WI38 (cell line): ENCODE data around the gene PKP2.

Source experiments
- H3K4me3 ChIP-seq: 2 replicates; pipeline ENCODE4 v1.5.1; 2011; ENCODE audit warnings: low read depth, mild to moderate bottlenecking, control low read depth, low read length
- TF ChIP-seq, protein P1 (sequence below): IDR thresholded peaks from 2 replicates; pipeline ENCODE4 v1.5.1; 2012; ENCODE audit warnings: low read depth, mild to moderate bottlenecking, control low read depth, low read length

Gene PKP2

GRCh38 chr12:32777159-32777558, 119.4 kb downstream of the PKP2 start:
- no peak overlapping the region for H3K4me3 ChIP-seq

DNA sequence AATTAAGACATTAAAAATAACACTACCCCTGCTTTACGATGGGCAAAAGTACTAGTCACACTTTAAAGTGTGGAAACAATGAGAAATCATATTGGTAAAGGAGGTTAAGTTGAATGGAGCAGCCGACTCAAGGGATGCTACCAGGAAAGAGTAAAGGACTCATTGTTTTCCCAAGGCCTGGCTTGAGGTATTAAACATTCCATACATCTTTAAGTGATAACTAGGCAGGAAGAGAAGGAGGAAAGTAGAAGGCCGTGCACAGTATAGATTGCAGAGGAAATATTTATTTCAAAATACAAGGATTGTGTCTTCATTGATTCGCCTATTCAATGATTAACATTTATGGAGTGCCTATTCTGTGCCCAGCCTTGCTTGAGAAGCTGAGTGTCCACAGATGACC, 120.3 kb downstream of the PKP2 start:
- TF ChIP-seq, protein P1, sequence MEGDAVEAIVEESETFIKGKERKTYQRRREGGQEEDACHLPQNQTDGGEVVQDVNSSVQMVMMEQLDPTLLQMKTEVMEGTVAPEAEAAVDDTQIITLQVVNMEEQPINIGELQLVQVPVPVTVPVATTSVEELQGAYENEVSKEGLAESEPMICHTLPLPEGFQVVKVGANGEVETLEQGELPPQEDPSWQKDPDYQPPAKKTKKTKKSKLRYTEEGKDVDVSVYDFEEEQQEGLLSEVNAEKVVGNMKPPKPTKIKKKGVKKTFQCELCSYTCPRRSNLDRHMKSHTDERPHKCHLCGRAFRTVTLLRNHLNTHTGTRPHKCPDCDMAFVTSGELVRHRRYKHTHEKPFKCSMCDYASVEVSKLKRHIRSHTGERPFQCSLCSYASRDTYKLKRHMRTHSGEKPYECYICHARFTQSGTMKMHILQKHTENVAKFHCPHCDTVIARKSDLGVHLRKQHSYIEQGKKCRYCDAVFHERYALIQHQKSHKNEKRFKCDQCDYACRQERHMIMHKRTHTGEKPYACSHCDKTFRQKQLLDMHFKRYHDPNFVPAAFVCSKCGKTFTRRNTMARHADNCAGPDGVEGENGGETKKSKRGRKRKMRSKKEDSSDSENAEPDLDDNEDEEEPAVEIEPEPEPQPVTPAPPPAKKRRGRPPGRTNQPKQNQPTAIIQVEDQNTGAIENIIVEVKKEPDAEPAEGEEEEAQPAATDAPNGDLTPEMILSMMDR, result no peak
- H3K4me3 ChIP-seq, result no peak overlapping the region

More at GRCh38 chr12:32777159-32777558, 119.4 kb downstream of the PKP2 start:
- TF ChIP-seq, protein P1, result no peak

GRCh38 chr12:32773691-32774090, 122.9 kb downstream of the PKP2 start:
- TF ChIP-seq, protein P1, result no peak
- H3K4me3 ChIP-seq, result no peak overlapping the region

DNA sequence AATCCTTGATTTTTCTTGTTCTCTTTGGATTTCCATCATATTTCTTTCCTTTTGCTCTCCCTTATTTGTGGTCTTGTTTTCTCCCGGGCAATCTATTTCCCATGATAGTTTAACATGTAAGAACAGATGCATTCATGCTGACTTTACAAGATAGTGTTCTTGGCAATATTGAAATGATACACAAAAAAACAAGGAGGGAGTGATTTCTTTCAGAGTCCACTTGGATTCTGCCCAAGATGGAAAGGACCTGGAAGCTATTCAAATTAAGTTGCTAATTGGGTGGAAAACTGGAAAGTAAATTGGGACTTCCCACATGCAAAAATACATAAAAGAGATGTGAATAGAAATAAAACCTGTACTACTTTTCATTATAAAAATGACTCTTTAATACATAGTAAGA, 126.4 kb downstream of the PKP2 start:
- TF ChIP-seq, protein P1, result no peak
- no peak overlapping the region for H3K4me3 ChIP-seq

DNA sequence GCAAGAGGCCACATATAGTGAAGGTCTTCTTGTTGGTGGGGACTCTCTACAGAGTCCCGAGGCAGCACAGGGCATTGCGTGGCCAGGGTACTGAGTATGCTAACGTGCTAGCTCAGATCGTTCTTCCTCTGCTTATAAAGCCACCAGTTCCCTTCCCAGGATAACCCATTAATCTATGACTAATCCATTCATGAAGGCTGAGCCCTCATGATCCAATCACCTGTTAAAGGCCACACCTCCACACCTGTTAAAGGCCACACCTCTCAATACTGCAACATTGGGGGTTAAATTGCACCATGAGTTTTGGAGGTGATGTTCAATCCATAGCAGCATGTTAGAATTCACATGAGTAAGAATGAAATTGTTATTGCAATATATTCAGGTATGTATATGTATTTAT, 128.1 kb downstream of the PKP2 start:
- H3K4me3 ChIP-seq, result no peak overlapping the region
- TF ChIP-seq, protein P1, result no peak

DNA sequence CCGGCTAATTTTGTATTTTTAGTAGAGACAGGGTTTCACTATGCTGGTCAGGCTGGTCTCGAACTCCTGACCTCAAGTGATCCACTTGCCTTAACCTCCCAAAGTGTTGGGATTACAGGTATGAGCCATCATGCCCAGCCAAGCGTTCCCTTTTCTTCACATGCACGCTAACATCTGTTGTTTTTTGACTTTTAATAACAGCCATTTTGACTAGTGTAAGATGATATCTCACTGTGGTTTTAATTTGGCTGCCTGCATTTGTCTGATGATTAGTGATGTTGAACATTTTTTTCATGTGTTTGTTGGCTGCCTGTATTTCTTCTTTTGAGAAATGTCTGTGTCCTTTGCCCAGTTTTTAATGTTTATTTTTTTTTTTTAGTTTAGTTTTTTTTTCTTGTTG, 130.7 kb downstream of the PKP2 start:
- H3K4me3 ChIP-seq, result no peak overlapping the region
- TF ChIP-seq, protein P1, result no peak

- TF ChIP-seq, protein P1, result no peak
- H3K4me3 ChIP-seq, result no peak overlapping the region
Measured at GRCh38 chr12:32761716-32762115, 134.9 kb downstream of the PKP2 start.
